ENCODE data around the gene GSTM1.

The GSTM1 gene

DNA sequence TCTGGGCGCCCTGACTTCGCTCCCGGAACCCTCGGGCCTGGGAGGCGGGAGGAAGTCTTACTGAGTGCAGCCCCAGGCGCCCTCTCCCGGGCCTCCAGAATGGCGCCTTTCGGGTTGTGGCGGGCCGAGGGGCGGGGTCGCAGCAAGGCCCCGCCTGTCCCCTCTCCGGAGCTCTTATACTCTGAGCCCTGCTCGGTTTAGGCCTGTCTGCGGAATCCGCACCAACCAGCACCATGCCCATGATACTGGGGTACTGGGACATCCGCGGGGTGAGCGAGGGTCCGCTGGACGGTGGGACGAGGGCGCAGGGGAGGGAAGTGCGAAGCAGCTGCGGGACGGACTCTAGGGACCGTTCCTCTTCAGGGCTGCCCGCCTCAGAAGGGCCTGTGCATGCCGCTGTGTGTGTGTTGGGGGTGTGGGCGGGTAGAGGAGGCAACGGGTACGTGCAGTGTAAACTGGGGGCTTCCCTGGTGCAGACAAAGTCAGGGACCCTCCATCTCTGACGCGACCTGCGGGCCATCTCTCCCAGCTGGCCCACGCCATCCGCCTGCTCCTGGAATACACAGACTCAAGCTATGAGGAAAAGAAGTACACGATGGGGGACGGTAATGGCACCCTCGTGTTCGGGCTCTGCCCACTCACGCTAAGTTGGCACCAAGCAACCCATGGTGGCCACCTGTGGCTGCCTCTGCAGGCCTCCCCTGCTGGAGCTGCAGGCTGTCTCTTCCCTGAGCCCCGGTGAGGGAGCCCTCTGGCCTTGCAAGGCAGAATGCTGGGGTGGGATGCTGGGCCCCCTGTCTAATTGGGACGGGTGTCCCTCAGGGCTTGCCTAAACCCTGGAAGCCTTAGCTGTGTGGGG is at the start of gene GSTM1:
Gene GSTM1, plus strand, starts transcription at position 177 of the 859 bp plus-strand sequence. Its CDS starts 57 bp downstream, at position 234.
- no peak for FAIRE-seq

DNA sequence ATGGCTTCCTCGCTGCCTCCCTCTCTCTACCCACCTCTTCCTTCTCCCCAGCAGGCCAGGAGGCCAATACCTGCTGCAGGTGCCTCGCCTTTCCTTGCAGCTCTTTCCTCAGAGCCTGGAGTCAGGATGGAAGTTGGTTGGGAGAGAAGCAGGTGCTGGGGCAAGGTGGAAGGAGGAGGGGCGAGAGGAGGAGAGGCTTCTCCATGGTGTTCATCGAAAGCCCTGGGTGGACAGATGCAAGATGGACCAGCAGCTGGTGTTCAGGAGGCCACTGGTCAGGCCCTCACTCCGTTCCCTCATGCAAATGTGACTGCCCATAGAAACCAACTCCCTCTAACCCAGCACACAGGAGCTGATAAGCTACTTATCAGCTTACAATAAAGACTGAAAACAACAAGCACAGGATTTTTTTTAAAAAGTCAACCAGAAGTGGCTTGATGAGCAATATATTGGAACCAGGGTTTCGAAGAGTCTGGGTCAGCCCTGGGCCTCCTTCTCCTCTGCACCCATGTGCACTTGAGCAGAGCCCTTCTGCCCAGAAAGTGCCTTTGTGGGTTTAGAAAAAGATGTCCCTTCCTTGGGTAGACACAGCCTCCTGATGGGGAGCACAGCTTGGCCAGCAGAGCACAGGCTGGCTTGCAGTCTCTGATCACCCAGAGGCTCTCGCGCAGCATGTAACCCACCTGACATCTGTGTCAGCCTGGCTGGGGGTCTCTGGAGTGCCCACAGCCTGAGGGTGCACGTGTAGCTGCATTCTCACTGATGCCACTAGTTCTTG is 48.4 kb upstream of the GSTM1 start:
- FAIRE-seq, result no peak

- FAIRE-seq, result no peak
Observed at GRCh38 chr1:109639841-109640184, 47.8 kb upstream of the GSTM1 start.

GRCh38 chr1:109640285-109640865 is 47.2 kb upstream of the GSTM1 start:
- no peak for FAIRE-seq

DNA sequence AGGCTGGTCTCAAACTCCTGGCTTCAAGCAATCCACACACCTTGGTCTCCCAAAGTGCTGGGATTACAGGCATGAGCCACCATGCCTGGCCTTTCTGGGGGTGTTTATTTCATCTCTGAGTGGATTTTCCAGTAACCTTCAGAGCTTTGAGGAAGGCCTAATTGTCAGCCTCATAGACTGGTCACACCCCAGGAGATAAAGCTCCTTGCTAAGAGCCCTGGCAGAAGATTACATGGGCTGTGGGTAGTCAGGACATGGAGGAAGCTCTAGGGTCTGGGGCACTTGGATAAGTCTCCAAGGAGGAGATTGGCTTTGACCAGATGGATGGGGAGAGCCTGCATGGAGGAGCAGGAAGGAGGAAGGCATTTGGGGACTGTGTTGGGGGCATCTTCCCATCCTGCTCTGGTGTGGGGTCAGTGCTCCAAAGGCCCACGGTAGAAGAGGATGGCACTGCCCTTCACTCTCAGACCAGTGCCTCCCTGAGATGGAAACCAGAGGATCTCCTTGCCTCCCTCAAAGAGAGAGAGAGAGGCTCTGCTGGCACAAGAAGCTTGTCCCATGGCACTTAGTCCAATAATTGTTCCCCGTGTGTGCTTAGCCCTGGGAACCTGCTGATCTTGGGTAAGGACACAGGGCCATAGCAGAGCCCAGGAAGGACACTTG is 46.4 kb upstream of the GSTM1 start:
- no peak for FAIRE-seq

GRCh38 chr1:109641861-109642260 is 45.8 kb upstream of the GSTM1 start:
- FAIRE-seq, result no peak

DNA sequence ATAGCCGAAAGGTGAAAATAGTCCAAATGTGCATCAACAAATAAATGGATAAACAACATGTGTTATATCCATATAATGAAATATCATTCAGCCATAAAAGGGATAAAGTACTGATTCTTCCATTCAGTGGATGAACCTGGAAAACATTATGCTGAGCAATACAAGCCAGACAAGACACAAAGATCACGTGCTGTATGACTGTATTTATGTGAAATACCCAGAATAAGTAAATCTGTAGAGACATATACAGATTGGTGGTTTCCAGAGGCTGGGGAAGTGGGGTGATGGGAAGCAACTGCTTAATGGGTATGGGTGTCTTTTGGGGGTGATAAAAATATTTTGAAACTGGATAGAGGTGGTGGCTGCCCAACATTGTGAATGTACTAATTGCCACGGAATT is 45.0 kb upstream of the GSTM1 start:
- FAIRE-seq, result no peak

DNA sequence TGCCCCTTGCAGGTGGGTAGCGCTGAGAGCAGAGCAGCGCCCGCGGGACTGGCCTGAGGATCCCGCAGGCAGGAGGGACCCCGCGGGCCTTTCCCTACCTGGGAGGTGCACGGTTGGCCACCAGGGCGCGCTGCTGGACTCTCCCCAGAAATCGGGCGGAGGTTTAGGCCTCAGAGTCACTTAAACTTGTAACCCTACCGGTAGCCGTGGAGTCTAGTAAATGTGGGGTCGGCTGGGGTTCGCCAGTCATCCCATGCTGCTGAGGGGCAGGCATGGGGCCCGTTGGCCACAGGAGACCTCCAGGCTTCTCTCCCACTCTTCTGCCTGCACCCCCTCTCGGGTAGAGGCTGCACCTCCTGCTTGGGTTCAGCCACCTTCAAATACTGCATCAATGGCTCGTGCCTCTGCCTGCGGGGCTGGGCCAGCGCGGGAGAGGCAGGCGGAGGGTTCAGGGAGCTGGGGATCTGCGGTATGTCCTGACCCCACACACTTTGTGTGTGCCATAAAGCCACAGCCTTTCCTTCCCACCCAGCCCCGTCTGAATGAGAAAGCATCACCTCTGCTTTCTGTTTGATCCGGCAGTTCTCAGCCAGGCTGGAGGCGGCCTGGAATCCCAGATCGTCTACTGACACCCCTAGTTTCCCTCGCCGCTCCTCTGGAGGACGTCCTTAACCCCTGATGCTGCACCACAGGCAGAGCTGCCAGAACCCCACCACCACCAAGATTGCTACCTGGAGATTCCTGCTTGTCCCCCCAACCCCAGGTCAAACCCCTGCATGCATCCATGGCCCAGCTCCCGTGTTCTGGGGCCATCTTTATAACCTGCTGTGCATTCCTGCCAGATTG is 44.0 kb upstream of the GSTM1 start:
- FAIRE-seq, result no peak

DNA sequence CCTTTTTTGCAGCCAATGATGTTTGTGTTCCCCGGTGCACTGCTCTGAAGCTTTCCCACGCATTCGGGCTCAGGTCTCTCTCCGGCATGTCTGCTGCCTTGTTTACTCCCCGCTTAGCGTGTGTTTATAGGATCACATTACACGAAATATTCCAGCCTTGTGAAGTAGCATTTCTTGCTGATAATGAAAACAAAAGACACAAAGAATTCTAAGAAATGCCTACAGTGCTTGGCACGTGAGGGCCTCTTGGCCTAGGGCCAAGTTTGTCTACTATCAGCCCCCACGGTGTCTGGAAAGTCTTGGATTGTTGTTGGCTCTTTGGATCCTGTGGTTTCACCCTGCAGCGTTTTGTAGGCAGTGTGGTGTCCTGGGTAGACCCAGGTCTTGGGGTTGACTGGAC is 42.9 kb upstream of the GSTM1 start:
- no peak for FAIRE-seq

DNA sequence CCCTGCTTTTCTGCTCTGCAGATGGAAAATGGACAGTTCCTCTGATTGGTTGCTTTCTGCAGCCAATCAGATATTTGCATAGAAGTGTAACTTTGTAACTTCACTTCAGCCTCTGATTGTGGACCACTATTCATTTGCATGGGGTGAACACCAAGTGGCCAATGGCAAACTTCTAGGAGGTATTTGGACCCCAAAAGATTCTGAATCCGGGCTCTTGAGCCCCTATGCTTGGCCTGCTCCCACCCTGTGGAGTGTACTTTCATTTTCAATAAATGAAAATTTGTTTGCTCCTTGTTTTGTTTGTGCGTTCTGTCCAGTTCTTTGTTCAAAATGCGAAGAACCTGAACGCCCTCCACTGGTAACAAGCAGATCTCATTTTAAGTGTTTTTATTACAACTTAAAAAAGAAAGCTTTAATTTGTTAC is 38.1 kb upstream of the GSTM1 start:
- no peak for FAIRE-seq

- FAIRE-seq, result no peak
Observed at GRCh38 chr1:109650609-109651008, 37.0 kb upstream of the GSTM1 start.

- no peak for FAIRE-seq
Observed at GRCh38 chr1:109652402-109652801, 35.2 kb upstream of the GSTM1 start.

DNA sequence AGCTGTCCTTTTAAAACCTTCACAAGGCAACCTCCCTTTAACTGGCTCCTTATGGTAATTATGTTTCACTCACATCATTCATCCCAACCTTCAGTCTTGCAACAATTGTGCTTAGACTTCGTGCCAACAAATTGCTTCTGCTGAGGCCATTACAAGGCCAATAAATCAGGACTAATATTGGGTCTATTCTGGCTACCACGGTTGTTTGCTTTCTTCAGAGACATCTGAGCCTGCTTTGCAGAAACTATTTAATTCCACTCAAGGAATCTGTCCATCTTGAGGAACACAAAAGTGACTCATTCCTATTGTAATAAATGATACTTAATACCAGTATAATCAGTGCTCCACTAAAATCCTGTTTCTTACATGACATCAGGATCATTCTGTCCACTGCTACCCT is 34.3 kb upstream of the GSTM1 start:
- FAIRE-seq, result no peak

DNA sequence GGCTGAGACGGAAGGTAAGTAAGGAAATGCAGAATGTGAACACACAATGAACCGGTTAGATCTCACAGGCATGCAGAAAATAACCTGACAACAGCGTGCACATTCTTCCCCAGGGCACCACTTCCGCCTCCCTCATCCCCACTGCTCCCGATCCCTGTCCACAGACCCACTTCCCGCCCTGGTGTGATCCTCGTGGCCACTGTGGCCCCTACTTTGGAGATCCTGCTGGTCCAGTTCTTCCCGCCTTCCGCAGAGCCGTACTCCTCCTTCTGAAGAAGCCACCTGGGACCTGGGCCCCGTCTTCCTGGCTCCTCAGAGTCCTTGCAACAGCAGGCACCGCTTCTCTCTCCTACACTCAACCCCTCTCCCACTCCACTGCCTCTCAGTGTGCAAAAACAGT is 33.1 kb upstream of the GSTM1 start:
- FAIRE-seq, result no peak

GRCh38 chr1:109655615-109656519 is 31.8 kb upstream of the GSTM1 start, which contains the start of gene GSTM4:
GSTM4 (plus strand) TSS chr1:109656099; CDS start chr1:109656390, 291 bp downstream.
- no peak for FAIRE-seq

GRCh38 chr1:109657395-109657794 is 30.2 kb upstream of the GSTM1 start:
- FAIRE-seq, result no peak

GRCh38 chr1:109657970-109658369 is 29.6 kb upstream of the GSTM1 start:
- FAIRE-seq, result no peak

GRCh38 chr1:109658533-109659042 is 29.0 kb upstream of the GSTM1 start:
- no peak for FAIRE-seq

- FAIRE-seq, result no peak
Observed at GRCh38 chr1:109659145-109659544, 28.5 kb upstream of the GSTM1 start.

DNA sequence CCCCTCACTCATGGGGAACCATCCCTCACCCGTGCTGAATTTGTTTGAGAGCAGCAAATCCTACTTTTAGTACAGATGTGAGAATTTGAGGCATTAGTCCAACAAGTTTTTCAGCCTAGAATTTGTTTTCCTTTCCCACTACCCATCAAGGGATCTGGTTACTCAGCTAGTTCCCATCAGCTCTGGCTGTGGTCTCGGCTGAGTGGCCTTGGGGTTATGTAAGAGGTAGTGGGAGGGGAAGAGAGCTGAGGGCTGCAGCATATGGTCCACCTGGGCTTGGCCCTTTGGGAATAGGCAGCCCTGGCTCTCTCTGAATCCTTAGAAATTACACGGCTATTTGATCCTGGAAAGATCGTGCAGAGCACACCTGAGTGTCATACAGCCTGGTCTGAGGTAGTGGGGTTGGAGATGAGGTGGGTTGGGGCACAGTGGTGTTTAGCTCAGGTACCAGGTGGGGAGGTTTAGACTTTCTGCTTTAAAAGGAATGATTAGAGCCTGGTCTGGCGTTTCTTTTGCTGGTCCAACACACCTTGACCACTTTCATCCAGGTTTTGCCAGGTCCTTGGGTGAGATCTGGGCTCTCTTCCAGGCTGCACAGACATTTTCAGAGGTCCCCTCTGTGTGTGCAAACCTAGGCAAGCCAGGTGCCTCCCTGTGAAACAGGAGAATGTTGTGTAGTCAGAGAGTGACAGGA is 27.5 kb upstream of the GSTM1 start:
- FAIRE-seq, result no peak

Data from colon (tissue), 2 donors.